ENCODE data around the gene INSR. TPM values are rescaled to one million over a fixed set of nuclear protein-coding genes. Genes with fewer than 3 reads are reported as not detected.

Gene INSR
- total and polyA plus RNA-seq, 2 experiments from 2014 or later = 19.2 to 52.1 TPM

DNA sequence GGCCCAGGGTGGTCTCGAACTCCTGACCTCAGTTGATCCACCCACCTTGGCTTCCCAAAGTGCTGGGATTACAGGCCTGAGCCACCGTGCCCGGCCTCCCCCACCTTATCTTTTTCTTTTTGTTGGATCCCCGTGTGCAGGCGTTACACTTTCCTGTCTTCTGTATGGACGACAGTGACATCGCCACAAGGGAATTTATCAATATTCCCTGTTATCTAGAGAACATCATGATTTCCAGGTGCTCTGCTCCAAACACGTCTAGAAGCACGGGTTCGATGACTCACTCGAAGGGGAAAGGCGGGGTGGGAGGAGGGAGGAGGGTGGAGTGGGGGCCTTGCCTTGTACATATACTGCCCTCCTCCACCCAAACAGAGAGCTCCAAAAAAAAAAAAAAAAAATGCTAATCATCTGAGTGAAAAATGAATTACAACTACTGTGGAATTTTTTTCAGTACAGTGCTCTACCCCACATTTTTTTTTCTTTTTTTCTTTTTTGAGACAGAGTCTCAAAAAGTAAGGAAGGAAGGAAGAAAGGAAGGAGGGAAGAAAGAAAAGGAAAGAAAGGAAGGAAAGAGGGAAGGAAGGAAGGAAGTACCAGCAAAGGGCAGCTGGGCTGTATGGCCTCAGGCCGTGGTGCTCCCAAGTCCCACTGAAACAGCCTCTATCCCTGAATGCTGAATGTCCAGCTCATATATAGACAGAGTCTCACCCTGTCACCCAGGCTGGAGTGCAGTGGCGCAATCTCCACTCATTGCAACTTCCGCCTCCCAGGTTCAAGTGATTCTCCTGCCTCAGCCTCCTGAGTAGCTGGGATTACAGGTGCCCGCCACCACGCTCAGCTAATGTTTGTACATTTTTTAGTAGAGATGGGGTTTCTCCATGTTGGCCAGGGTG lies 36.8 kb downstream of the INSR start:
- H3K36me3 Mint-ChIP-seq (ENCODE audit: low read depth) = no peaks in the 10 kb centered on the region
- H3K27me3 ChIP-seq (ENCODE audit: insufficient read depth) = no peaks in the 10 kb centered on the region
- no peak overlapping the region for H3K27ac Mint-ChIP-seq
- ATAC-seq (no peak), DNase-seq (ENCODE audit: low spot score) (no peak)
- no peaks in the 10 kb centered on the region for H3K9me2 ChIP-seq (ENCODE audit: insufficient read depth)
- no peak overlapping the region for H3K4me2 ChIP-seq
- H3K27ac ChIP-seq (ENCODE audit: low read depth) = no peak overlapping the region
- no peaks in the 10 kb centered on the region; the same call in 2 of the 3 replicates for H3K9me3 Mint-ChIP-seq
- H4K20me1 ChIP-seq (replicated peaks; ENCODE audit: insufficient read depth) = no peaks in the 10 kb centered on the region; the same call in none of the 2 replicates
- peaks cover 13% of the 10 kb centered on the region for H3K4me1 Mint-ChIP-seq
- no peaks in the 10 kb centered on the region; the same call in 1 of the 2 replicates for H3K4me1 ChIP-seq (ENCODE audit: insufficient read depth)
- no peak overlapping the region for H3K4me3 Mint-ChIP-seq
- TF ChIP-seq EZH2phosphoT487 (IDR thresholded peaks at IDR 0.05; ENCODE audit: unreplicated experiment) (no peak), ZNF114 (CRISPR knock-in tag; IDR thresholded peaks at IDR 0.05) (no peak), POLR2AphosphoS5 (IDR thresholded peaks at IDR 0.05; ENCODE audit: low read depth) (no peak), ZNF331 (CRISPR knock-in tag; IDR thresholded peaks at IDR 0.05; ENCODE audit: low read depth) (no peak)
- TF ChIP-seq, protein P1, sequence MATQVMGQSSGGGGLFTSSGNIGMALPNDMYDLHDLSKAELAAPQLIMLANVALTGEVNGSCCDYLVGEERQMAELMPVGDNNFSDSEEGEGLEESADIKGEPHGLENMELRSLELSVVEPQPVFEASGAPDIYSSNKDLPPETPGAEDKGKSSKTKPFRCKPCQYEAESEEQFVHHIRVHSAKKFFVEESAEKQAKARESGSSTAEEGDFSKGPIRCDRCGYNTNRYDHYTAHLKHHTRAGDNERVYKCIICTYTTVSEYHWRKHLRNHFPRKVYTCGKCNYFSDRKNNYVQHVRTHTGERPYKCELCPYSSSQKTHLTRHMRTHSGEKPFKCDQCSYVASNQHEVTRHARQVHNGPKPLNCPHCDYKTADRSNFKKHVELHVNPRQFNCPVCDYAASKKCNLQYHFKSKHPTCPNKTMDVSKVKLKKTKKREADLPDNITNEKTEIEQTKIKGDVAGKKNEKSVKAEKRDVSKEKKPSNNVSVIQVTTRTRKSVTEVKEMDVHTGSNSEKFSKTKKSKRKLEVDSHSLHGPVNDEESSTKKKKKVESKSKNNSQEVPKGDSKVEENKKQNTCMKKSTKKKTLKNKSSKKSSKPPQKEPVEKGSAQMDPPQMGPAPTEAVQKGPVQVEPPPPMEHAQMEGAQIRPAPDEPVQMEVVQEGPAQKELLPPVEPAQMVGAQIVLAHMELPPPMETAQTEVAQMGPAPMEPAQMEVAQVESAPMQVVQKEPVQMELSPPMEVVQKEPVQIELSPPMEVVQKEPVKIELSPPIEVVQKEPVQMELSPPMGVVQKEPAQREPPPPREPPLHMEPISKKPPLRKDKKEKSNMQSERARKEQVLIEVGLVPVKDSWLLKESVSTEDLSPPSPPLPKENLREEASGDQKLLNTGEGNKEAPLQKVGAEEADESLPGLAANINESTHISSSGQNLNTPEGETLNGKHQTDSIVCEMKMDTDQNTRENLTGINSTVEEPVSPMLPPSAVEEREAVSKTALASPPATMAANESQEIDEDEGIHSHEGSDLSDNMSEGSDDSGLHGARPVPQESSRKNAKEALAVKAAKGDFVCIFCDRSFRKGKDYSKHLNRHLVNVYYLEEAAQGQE (IDR thresholded peaks at IDR 0.05; ENCODE audit: unreplicated experiment) = no peak
- no peak overlapping the region for H2AFZ ChIP-seq
- peaks cover 5% of the 10 kb centered on the region for H3K27me3 Mint-ChIP-seq (ENCODE audit: insufficient read depth, low read depth, poor library complexity)
- peaks cover 32% of the 10 kb centered on the region for H3K79me2 ChIP-seq (replicated peaks; ENCODE audit: insufficient read depth)
- H3K36me3 ChIP-seq (ENCODE audit: insufficient read depth) = no peaks in the 10 kb centered on the region
- H3K4me3 ChIP-seq = no peak overlapping the region
- no peaks in the 10 kb centered on the region for H3F3A ChIP-seq (replicated peaks; ENCODE audit: low read depth)

DNA sequence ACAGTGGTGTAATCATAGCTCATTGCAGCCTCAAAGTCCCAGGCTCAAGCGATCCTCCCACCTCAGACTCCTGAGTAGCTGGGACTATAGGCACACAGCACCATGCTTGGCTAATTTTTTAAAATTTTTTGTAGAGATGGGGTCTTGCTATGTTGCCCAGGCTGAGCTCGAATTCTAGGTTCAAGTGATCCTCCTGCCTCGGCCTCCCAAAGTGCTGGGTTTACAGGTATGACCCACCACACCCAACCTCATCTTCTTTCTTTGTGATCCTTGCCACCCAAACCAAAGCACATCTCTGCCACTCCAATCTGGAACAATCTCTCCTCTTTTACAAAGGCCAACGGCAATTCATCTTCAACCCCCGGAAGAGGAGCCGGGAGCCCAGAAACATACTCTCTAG lies 38.6 kb downstream of the INSR start:
- Mint-ChIP-seq H3K4me3 (no peak overlapping the region), H3K27me3 (ENCODE audit: insufficient read depth, low read depth, poor library complexity) (peaks cover 2% of the 10 kb centered on the region), H3K36me3 (ENCODE audit: low read depth) (no peaks in the 10 kb centered on the region), H3K4me1 (peaks cover 14% of the 10 kb centered on the region), H3K9me3 (no peaks in the 10 kb centered on the region; the same call in 2 of the 3 replicates), H3K27ac (no peak overlapping the region)
- H3K27me3 ChIP-seq (ENCODE audit: insufficient read depth) = no peaks in the 10 kb centered on the region
- no peak overlapping the region for H3K4me3 ChIP-seq
- H3K9me2 ChIP-seq (ENCODE audit: insufficient read depth) = no peaks in the 10 kb centered on the region
- peaks cover 6% of the 10 kb centered on the region for H4K20me1 ChIP-seq (replicated peaks; ENCODE audit: insufficient read depth)
- H3K79me2 ChIP-seq (replicated peaks; ENCODE audit: insufficient read depth) = peaks cover 27% of the 10 kb centered on the region
- H3F3A ChIP-seq (replicated peaks; ENCODE audit: low read depth) = no peaks in the 10 kb centered on the region
- no peak for DNase-seq (ENCODE audit: low spot score)
- 0 out of 2 replicates have a peak overlapping the region, but pooled peaks have one; percentile 26 for H3K27ac ChIP-seq (ENCODE audit: low read depth)
- no peak for ATAC-seq
- no peaks in the 10 kb centered on the region for H3K36me3 ChIP-seq (ENCODE audit: insufficient read depth)
- H2AFZ ChIP-seq = no peak overlapping the region
- H3K4me1 ChIP-seq (ENCODE audit: insufficient read depth) = no peaks in the 10 kb centered on the region; the same call in 1 of the 2 replicates
- H3K4me2 ChIP-seq = no peak overlapping the region
- TF ChIP-seq POLR2AphosphoS5 (IDR thresholded peaks at IDR 0.05; ENCODE audit: low read depth) (no peak), STAT1 (IDR thresholded peaks at IDR 0.05; ENCODE audit: unreplicated experiment) (no peak), NANOG (IDR thresholded peaks at IDR 0.05; ENCODE audit: borderline replicate concordance) (no peak), JUNB (IDR thresholded peaks at IDR 0.05; ENCODE audit: unreplicated experiment) (no peak), ETS1 (IDR thresholded peaks at IDR 0.05) (no peak), CTCF (conservative IDR thresholded peaks at IDR 0.05; ENCODE audit: low read depth in 2 of 2) (no peak), EZH2 (IDR thresholded peaks at IDR 0.05; ENCODE audit: low read depth, unreplicated experiment) (no peak), CREB1 (CRISPR knock-in tag; IDR thresholded peaks at IDR 0.05; ENCODE audit: low read depth) (no peak), ZNF331 (CRISPR knock-in tag; IDR thresholded peaks at IDR 0.05; ENCODE audit: low read depth) (no peak), ZNF114 (CRISPR knock-in tag; IDR thresholded peaks at IDR 0.05) (no peak)
- TF ChIP-seq, protein P1 (IDR thresholded peaks at IDR 0.05; ENCODE audit: unreplicated experiment) = no peak
